Esophagus squamous epithelium (tissue), 4 donors: ENCODE data around the gene KLRD1. TPM values are rescaled to one million over a fixed set of nuclear protein-coding genes. Genes with fewer than 3 reads are reported as not detected.

Experiments
- total RNA-seq, 4 donors: library from RNA; depleted of rRNA; stranded (reverse); fragments of >200 nt; gene quantifications; one replicate each; pipeline ENCODE4 v1.1.0, GENCODE V29; 2016

KLRD1 gene
- total RNA-seq, 4 donors from 2014 or later, result 0.92 to 2.3 (median 1.6) TPM

Other genes with a start within 250 kb of the KLRD1 start
- gene CLEC1A, start 208.9 kb upstream of the KLRD1 start, total RNA-seq, result 1 to 10 TPM in 2 of 4 donors, under 1 TPM in 1, not detected in 1; 0.76 to 4.2 (median 1.9) TPM
- gene CLEC7A, start 177.7 kb upstream of the KLRD1 start, total RNA-seq, result 10 to 100 TPM; 10.3 to 36.1 (median 19.2) TPM
- 1 to 10 TPM in 1 of 4 donors, not detected in 3; 2.7 TPM for gene OLR1, start 135.7 kb upstream of the KLRD1 start, total RNA-seq
- gene TMEM52B, start 128.8 kb upstream of the KLRD1 start, total RNA-seq, result not detected
- gene GABARAPL1, start 95.0 kb upstream of the KLRD1 start, total RNA-seq, result 10 to 100 TPM; 10.3 to 65.2 (median 24.5) TPM
- 10 to 100 TPM in 1 of 4 donors, 1 to 10 TPM in 2, not detected in 1; 1.6 to 10.7 (median 1.9) TPM for gene KLRK1, start 82.2 kb downstream of the KLRD1 start, total RNA-seq
- gene KLRC4, start 101.9 kb downstream of the KLRD1 start, total RNA-seq, result 1 to 10 TPM in 2 of 4 donors, not detected in 2; 1.0 to 4.2 TPM
- gene KLRC3, start 112.7 kb downstream of the KLRD1 start, total RNA-seq, result 1 to 10 TPM in 1 of 4 donors, not detected in 3; 1.5 TPM
- gene KLRC2, start 128.1 kb downstream of the KLRD1 start, total RNA-seq, result 1 to 10 TPM in 1 of 4 donors, under 1 TPM in 2, not detected in 1; 0.35 to 6.3 (median 0.83) TPM
- gene KLRC1, start 145.5 kb downstream of the KLRD1 start, total RNA-seq, result 1 to 10 TPM in 2 of 4 donors, not detected in 2; 1.2 to 4.8 TPM
- gene EIF2S3B, start 198.0 kb downstream of the KLRD1 start, total RNA-seq, result under 1 TPM; 0.18 to 0.50 (median 0.30) TPM